ENCODE measurements around the gene NUAK2. TPM values are rescaled to one million over a fixed set of nuclear protein-coding genes. Genes with fewer than 3 reads are reported as not detected.

Gene NUAK2
- total and polyA plus RNA-seq, 2 donors (not counting 3 experiments of a cell fraction or from before 2014, with no cell fraction given): 1.8 to 2.5 TPM

- H3K27ac ChIP-seq (ENCODE audit: insufficient read depth, low read depth, low read length): no peak overlapping the region
- POLR2A ChIA-PET: interaction anchor here (1.7 kb wide), 1 partner anchor 37 kb away, joined by 7 read pairs; no protein-coding TSS in a partner anchor
- no peak overlapping the region for H3K9ac ChIP-seq (replicated peaks; ENCODE audit: extremely low read depth, insufficient read depth, low read length)
- dilution Hi-C loops (cut with MboI; ENCODE audit: extremely low pct_ligation_motif_present, low sequenced_read_pairs) (no loop called here), intact Hi-C loops (cut with micrococcal nuclease) (loop anchor here (1.0 to 2.0 kb wide), 5 partner anchors 21 to 181 kb away; no protein-coding TSS in a partner anchor)
- no TSS peak for BruUV-seq (replicated peaks)
- FAIRE-seq: no peak
- H3K9me1 ChIP-seq (replicated peaks; ENCODE audit: control insufficient read depth, extremely low read depth, insufficient read depth, low read length): no peaks in the 10 kb centered on the region
- no peaks in the 10 kb centered on the region for H4K20me1 ChIP-seq (replicated peaks; ENCODE audit: control insufficient read depth, extremely low read depth, insufficient read depth, low read length)
- DNase-seq (ENCODE audit: low read depth, low spot score): no peak
- CTCF ChIA-PET: interaction anchor here (1.3 to 21.6 kb wide), 5 partner anchors 21 to 59 kb away, joined by 5 to 1536 read pairs (median 9); no protein-coding TSS in a partner anchor
- peaks cover 0 to 3% of the 10 kb centered on the region in 2 experiments for H3K27me3 ChIP-seq (ENCODE audit: control insufficient read depth in 2 of 2, insufficient read depth in 2 of 2, low read length in 2 of 2)
- H3K4me2 ChIP-seq (ENCODE audit: insufficient read depth, low read length): no peak overlapping the region
- H2AFZ ChIP-seq (ENCODE audit: low read depth, low read length): no peak overlapping the region
- no peaks in the 10 kb centered on the region for H3K9me3 ChIP-seq (replicated peaks; ENCODE audit: control insufficient read depth, insufficient read depth, low read length)
- no peak overlapping the region for H3K4me3 ChIP-seq (replicated peaks in 1 of 3; ENCODE audit: insufficient read depth in 1 of 3, low read depth in 1 of 3, low read length in 3 of 3)
- no peaks in the 10 kb centered on the region for H3K79me2 ChIP-seq (ENCODE audit: control insufficient read depth, insufficient read depth, low read length)
- H3K4me1 ChIP-seq (ENCODE audit: control insufficient read depth, extremely low read depth, insufficient read depth, low read length): peaks cover 18% of the 10 kb centered on the region
- H3K36me3 ChIP-seq (ENCODE audit: control insufficient read depth in 2 of 2, extremely low read depth in 1 of 2, insufficient read depth in 2 of 2, low read length in 2 of 2): no peaks in the 10 kb centered on the region
- TF ChIP-seq MAX (IDR thresholded peaks at IDR 0.05; ENCODE audit: insufficient read depth, insufficient read length) (no peak), MYC (IDR thresholded peaks at IDR 0.05; ENCODE audit: low read depth, low read length) (no peak)
Measured at GRCh38 chr1:205321959-205322283, 376 bp upstream of the NUAK2 start.

GRCh38 chr1:205319081-205320018 lies 2.2 kb downstream of the NUAK2 start:
- Histone ChIP-seq H2AFZ (ENCODE audit: low read depth, low read length) (no peak overlapping the region), H3K36me3 (ENCODE audit: control insufficient read depth in 2 of 2, extremely low read depth in 1 of 2, insufficient read depth in 2 of 2, low read length in 2 of 2) (no peaks in the 10 kb centered on the region), H3K4me2 (ENCODE audit: insufficient read depth, low read length) (no peak overlapping the region), H3K9me1 (replicated peaks; ENCODE audit: control insufficient read depth, extremely low read depth, insufficient read depth, low read length) (no peaks in the 10 kb centered on the region), H3K27ac (ENCODE audit: insufficient read depth, low read depth, low read length) (no peak overlapping the region), H4K20me1 (replicated peaks; ENCODE audit: control insufficient read depth, extremely low read depth, insufficient read depth, low read length) (no peaks in the 10 kb centered on the region), H3K79me2 (ENCODE audit: control insufficient read depth, insufficient read depth, low read length) (no peaks in the 10 kb centered on the region), H3K27me3 (ENCODE audit: control insufficient read depth in 2 of 2, insufficient read depth in 2 of 2, low read length in 2 of 2) (no peaks in the 10 kb centered on the region), H3K4me3 (replicated peaks in 1 of 3; ENCODE audit: insufficient read depth in 1 of 3, low read depth in 1 of 3, low read length in 3 of 3) (no peak overlapping the region), H3K4me1 (ENCODE audit: control insufficient read depth, extremely low read depth, insufficient read depth, low read length) (peaks cover 18% of the 10 kb centered on the region), H3K9ac (replicated peaks; ENCODE audit: extremely low read depth, insufficient read depth, low read length) (no peak overlapping the region), H3K9me3 (replicated peaks; ENCODE audit: control insufficient read depth, insufficient read depth, low read length) (no peaks in the 10 kb centered on the region)
- TF ChIP-seq FOS (IDR thresholded peaks at IDR 0.05; ENCODE audit: borderline replicate concordance, insufficient read depth, low read length): no peak
- no peak for TF ChIP-seq CTCF (IDR thresholded peaks at IDR 0.05; ENCODE audit: extremely low read depth in 1 of 2, insufficient read depth in 1 of 2, low read depth in 1 of 2, low read length in 2 of 2)
- no peak for TF ChIP-seq POLR2AphosphoS5 (IDR thresholded peaks at IDR 0.05; ENCODE audit: insufficient read depth, low read depth, low read length)
- TF ChIP-seq POLR2A (IDR thresholded peaks at IDR 0.05; ENCODE audit: low read depth, low read length): no peak
- TF ChIP-seq MYC (IDR thresholded peaks at IDR 0.05; ENCODE audit: low read depth, low read length): no peak
- no peak for TF ChIP-seq GATA2 (IDR thresholded peaks at IDR 0.05; ENCODE audit: insufficient read depth, insufficient read length, low read depth, low read length)
- TF ChIP-seq JUN (IDR thresholded peaks at IDR 0.05; ENCODE audit: borderline replicate concordance, insufficient read depth, insufficient read length, low read depth): no peak
- no peak for TF ChIP-seq MAX (IDR thresholded peaks at IDR 0.05; ENCODE audit: insufficient read depth, insufficient read length)
- TF ChIP-seq EZH2 (IDR thresholded peaks at IDR 0.05; ENCODE audit: borderline replicate concordance, low read depth, low read length, severe bottlenecking): no peak
- ChIA-PET CTCF (interaction anchor here (0.8 to 21.6 kb wide), 7 partner anchors 15 to 64 kb away, joined by 3 to 1536 read pairs (median 6); no protein-coding TSS in a partner anchor), POLR2A (interaction anchor here (0.9 kb wide), 1 partner anchor 35 kb away, joined by 5 read pairs; no protein-coding TSS in a partner anchor)
- intact Hi-C loops (cut with micrococcal nuclease): loop anchor here (2.0 kb wide), 1 partner anchor 179 kb away; no protein-coding TSS in a partner anchor
- no TSS peak for BruUV-seq (replicated peaks)
- FAIRE-seq (peak; percentile 59), DNase-seq (ENCODE audit: low read depth, low spot score) (peak; percentile 57)
- dilution Hi-C loops (cut with MboI; ENCODE audit: extremely low pct_ligation_motif_present, low sequenced_read_pairs): no loop called here
